A673 (cell line): Measurements from ENCODE around the gene EPHB2. TPM values are rescaled to one million over a fixed set of nuclear protein-coding genes. Genes with fewer than 3 reads are reported as not detected.

Experiments used
- BruUV-seq: library from RNA; stranded (reverse); fragments of 400-500 nt; replicated peaks from 2 replicates; lab custom pipeline; 2021; lab: Mats Ljungman, UMichigan
- CTCF ChIA-PET: fragments of 300-600 bp; sonication (Branson Sonifier 250); formaldehyde crosslinking; loops from one replicate; lab custom pipeline; 2022; ENCODE audit warnings: antibody characterized with exemption; lab: Charles Lee
- POLR2A ChIA-PET: fragments of 300-600 bp; sonication (Branson Sonifier 250); formaldehyde crosslinking; loops from one replicate; lab custom pipeline; 2022; ENCODE audit warnings: antibody characterized with exemption; ENCODE audit not compliant: low non-redundant PET; lab: Charles Lee
- DNase-seq: peaks from one replicate; pipeline ENCODE4 v3.0.0-alpha.2; 2015; ENCODE audit warnings: low spot score
- H3K27ac ChIP-seq: fragments of 200-600 bp; sonication (generic); 2 replicates; pipeline ENCODE4 v1.5.1; 2016; ENCODE audit warnings: mixed run types, low read depth, mild to moderate bottlenecking, mixed read lengths, antibody characterized with exemption, low read length; ENCODE audit not compliant: poor library complexity, severe bottlenecking
- H3K27me3 ChIP-seq: fragments of 200-600 bp; sonication (generic); replicated peaks from 2 replicates; pipeline ENCODE4 v1.6.1; 2017; ENCODE audit warnings: mixed run types, low read depth, mild to moderate bottlenecking, mixed read lengths, antibody characterized with exemption, low read length; ENCODE audit not compliant: insufficient read depth, poor library complexity
- H3K36me3 ChIP-seq: fragments of 200-600 bp; sonication (generic); 2 replicates; pipeline ENCODE4 v1.6.1; 2016; ENCODE audit warnings: mixed run types, mild to moderate bottlenecking, mixed read lengths, antibody characterized with exemption, low read length; ENCODE audit not compliant: insufficient read depth, poor library complexity, severe bottlenecking
- H3K4me1 ChIP-seq: fragments of 200-600 bp; sonication (generic); 2 replicates; pipeline ENCODE4 v1.6.1; 2017; ENCODE audit warnings: mixed run types, mild to moderate bottlenecking, mixed read lengths, antibody characterized with exemption, low read length; ENCODE audit not compliant: insufficient read depth, poor library complexity, severe bottlenecking
- H3K4me3 ChIP-seq: fragments of 200-600 bp; sonication (generic); 2 replicates; pipeline ENCODE4 v1.5.1; 2016; ENCODE audit warnings: low read depth, mixed run types, mild to moderate bottlenecking, mixed read lengths, low read length; ENCODE audit not compliant: poor library complexity, severe bottlenecking
- H3K9me3 ChIP-seq: fragments of 200-600 bp; sonication (generic); 2 replicates; pipeline ENCODE4 v1.6.1; 2016; ENCODE audit warnings: mixed run types, low read depth, mild to moderate bottlenecking, mixed read lengths, antibody characterized with exemption, low read length; ENCODE audit not compliant: poor library complexity, severe bottlenecking
- EZH2 ChIP-seq: fragments of 200-600 bp; sonication (generic); IDR thresholded peaks from 2 replicates; pipeline ENCODE4 v1.6.1; 2017; ENCODE audit warnings: borderline replicate concordance, low read depth, mild to moderate bottlenecking, mixed read lengths, antibody characterized with exemption, low read length; ENCODE audit not compliant: poor library complexity, severe bottlenecking
- intact Hi-C: fragments of 100-400 bp; cut with micrococcal nuclease; formaldehyde crosslinking; loops from one replicate; pipeline ENCODE4 v1.10.0; 2022; ENCODE audit not compliant: unreplicated experiment
- total RNA-seq: library from RNA; stranded (reverse); gene quantifications from 2 replicates; pipeline ENCODE4 v1.2.3, GENCODE V29; 2021
- TF ChIP-seq, protein P1 (sequence below): fragments of 300-800, 200-600 bp; sonication (generic); conservative IDR thresholded peaks from 2 replicates; pipeline ENCODE4 v1.5.1; 2017; ENCODE audit warnings: low read depth, mild to moderate bottlenecking, antibody characterized with exemption, low read length, moderate library complexity, mixed read lengths

The EPHB2 gene
- total RNA-seq, 1 experiment from 2014 or later: 10.4 TPM

DNA sequence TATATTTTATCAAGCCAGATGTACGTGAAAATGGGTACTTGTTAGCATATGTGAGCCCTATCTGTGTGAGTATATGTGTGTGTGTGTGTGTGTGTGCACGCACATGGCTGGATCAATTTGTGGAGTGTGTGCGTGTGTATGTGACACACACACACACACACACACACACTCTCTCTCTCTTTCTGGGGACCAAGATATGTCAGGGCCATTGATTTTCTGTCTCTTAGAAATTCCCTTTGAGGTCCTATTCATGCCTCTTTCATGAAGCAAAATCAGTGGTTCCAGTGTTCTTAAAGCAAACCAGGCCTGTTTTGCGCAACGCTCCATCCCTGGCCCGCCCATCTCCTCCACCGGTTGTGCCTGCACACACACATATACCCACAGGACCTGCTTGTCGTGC lies 90.0 kb downstream of the EPHB2 start:
- DNase-seq: no peak
- no TSS peak for BruUV-seq
- ChIA-PET CTCF (no interaction called here), POLR2A (no interaction called here)
- H3K27ac ChIP-seq: no peak overlapping the region
- H3K27me3 ChIP-seq: no peaks in the 10 kb centered on the region
- intact Hi-C loops: no loop called here
- H3K4me1 ChIP-seq: no peaks in the 10 kb centered on the region
- TF ChIP-seq EZH2: no peak
- TF ChIP-seq, protein P1, sequence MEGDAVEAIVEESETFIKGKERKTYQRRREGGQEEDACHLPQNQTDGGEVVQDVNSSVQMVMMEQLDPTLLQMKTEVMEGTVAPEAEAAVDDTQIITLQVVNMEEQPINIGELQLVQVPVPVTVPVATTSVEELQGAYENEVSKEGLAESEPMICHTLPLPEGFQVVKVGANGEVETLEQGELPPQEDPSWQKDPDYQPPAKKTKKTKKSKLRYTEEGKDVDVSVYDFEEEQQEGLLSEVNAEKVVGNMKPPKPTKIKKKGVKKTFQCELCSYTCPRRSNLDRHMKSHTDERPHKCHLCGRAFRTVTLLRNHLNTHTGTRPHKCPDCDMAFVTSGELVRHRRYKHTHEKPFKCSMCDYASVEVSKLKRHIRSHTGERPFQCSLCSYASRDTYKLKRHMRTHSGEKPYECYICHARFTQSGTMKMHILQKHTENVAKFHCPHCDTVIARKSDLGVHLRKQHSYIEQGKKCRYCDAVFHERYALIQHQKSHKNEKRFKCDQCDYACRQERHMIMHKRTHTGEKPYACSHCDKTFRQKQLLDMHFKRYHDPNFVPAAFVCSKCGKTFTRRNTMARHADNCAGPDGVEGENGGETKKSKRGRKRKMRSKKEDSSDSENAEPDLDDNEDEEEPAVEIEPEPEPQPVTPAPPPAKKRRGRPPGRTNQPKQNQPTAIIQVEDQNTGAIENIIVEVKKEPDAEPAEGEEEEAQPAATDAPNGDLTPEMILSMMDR: no peak
- no peaks in the 10 kb centered on the region for H3K36me3 ChIP-seq
- H3K4me3 ChIP-seq: no peak overlapping the region
- no peaks in the 10 kb centered on the region for H3K9me3 ChIP-seq

DNA sequence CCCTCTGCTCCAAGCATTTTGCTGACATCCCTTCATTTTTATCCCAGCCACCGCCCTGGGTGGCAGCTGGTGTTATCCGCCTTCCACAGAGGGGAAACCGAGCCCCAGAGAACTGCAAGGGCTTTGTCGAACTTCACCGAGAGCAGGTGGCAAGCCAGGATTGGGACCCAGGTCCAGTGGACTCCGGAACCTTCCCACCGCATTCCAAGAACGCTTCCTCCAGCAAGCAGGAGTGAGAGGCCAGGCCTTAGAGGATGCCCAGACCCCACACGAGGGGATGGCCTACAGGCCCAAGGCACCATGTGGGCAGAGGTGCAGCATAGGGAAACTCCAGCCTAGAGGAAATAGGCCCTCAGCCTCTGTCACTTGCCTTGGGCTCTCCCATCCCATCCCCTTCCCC lies 90.7 kb downstream of the EPHB2 start:
- H3K9me3 ChIP-seq: no peaks in the 10 kb centered on the region
- BruUV-seq: no TSS peak
- H3K27ac ChIP-seq: no peak overlapping the region
- no peaks in the 10 kb centered on the region for H3K27me3 ChIP-seq
- no peaks in the 10 kb centered on the region for H3K36me3 ChIP-seq
- no peak for TF ChIP-seq EZH2
- TF ChIP-seq, protein P1: no peak
- DNase-seq: no peak
- POLR2A ChIA-PET: no interaction called here
- no peak overlapping the region for H3K4me3 ChIP-seq
- CTCF ChIA-PET: no interaction called here
- no peaks in the 10 kb centered on the region for H3K4me1 ChIP-seq
- intact Hi-C loops: no loop called here

DNA sequence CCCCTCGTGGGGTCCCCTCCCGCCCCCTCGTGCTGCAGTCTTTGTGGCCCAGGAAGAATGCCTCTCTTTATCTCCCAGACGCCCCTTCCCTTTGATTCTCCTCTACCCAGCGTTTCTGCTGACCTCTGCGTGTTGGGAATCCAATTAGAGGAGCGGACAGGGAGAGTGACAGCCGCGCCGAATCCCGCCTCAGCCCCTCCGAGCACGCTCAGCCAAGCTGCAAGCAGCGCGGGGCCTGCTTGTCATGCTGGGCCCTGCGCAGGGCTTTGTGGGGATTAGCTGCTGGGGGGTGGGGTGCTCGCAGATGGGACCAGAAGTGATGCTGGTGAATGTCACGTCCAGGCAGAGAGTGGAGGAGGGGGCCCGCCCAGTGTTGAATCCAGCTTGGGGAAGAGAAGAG lies 91.1 kb downstream of the EPHB2 start:
- H3K36me3 ChIP-seq: no peaks in the 10 kb centered on the region
- no peak for TF ChIP-seq EZH2
- TF ChIP-seq, protein P1: no peak
- no TSS peak for BruUV-seq
- intact Hi-C loops: no loop called here
- no peaks in the 10 kb centered on the region for H3K4me1 ChIP-seq
- H3K4me3 ChIP-seq: no peak overlapping the region
- POLR2A ChIA-PET: no interaction called here
- no peak overlapping the region for H3K27ac ChIP-seq
- H3K27me3 ChIP-seq: no peaks in the 10 kb centered on the region
- DNase-seq: no peak
- no peaks in the 10 kb centered on the region for H3K9me3 ChIP-seq
- CTCF ChIA-PET: no interaction called here
